ENCODE results near the gene OSMR. TPM values are rescaled to one million over a fixed set of nuclear protein-coding genes. Genes with fewer than 3 reads are reported as not detected.

Gene OSMR
- total RNA-seq, 3 donors from 2014 or later (not counting 1 experiment from before 2014, with no cell fraction given) = not detected

GRCh38 chr5:38832810-38833209, 13.0 kb upstream of the OSMR start:
- H3K27me3 Mint-ChIP-seq (ENCODE audit: low read depth in 2 of 2) = peaks cover 13 to 16% of the 10 kb centered on the region in 2 donors
- no peak overlapping the region for H3K4me3 ChIP-seq (ENCODE audit: low read length)
- H3K27ac ChIP-seq (ENCODE audit: low read length) = no peak overlapping the region
- peaks cover 0 to 3% of the 10 kb centered on the region in 2 donors for H3K9me3 Mint-ChIP-seq
- H3K36me3 ChIP-seq (ENCODE audit: control insufficient read depth, insufficient read depth, low read length) = no peaks in the 10 kb centered on the region
- no peaks in the 10 kb centered on the region for H3K9me3 ChIP-seq (ENCODE audit: control insufficient read depth, insufficient read depth, low read length)
- no peak overlapping the region for H3K4me3 Mint-ChIP-seq
- ATAC-seq (no peak), DNase-seq (no peak)
- intact Hi-C loops (cut with micrococcal nuclease) = no loop called here
- TF ChIP-seq CTCF (IDR thresholded peaks at IDR 0.05) = no peak
- no peaks in the 10 kb centered on the region for H3K4me1 Mint-ChIP-seq
- no peaks in the 10 kb centered on the region for H3K27me3 ChIP-seq (ENCODE audit: control insufficient read depth, insufficient read depth, low read length)
- no peaks in the 10 kb centered on the region for H3K4me1 ChIP-seq (ENCODE audit: control insufficient read depth, insufficient read depth, low read length)
- H3K36me3 Mint-ChIP-seq = no peaks in the 10 kb centered on the region
- 83% methylated on average over 3 of the region's 4 CpGs for WGBS (ENCODE audit: insufficient coverage)
- no peak overlapping the region for H3K27ac Mint-ChIP-seq

- no peak for ATAC-seq
- Mint-ChIP-seq H3K27me3 (ENCODE audit: low read depth in 2 of 2) (peaks cover 20 to 27% of the 10 kb centered on the region in 2 donors), H3K36me3 (no peaks in the 10 kb centered on the region), H3K9me3 (peaks cover 0 to 3% of the 10 kb centered on the region in 2 donors), H3K4me1 (no peaks in the 10 kb centered on the region), H3K4me3 (no peak overlapping the region), H3K27ac (no peak overlapping the region)
- H3K27ac ChIP-seq (ENCODE audit: low read length) = no peak overlapping the region
- no peaks in the 10 kb centered on the region for H3K4me1 ChIP-seq (ENCODE audit: control insufficient read depth, insufficient read depth, low read length)
- intact Hi-C loops (cut with micrococcal nuclease) = no loop called here
- no peak for TF ChIP-seq CTCF (IDR thresholded peaks at IDR 0.05)
- H3K4me3 ChIP-seq (ENCODE audit: low read length) = no peak overlapping the region
- H3K27me3 ChIP-seq (ENCODE audit: control insufficient read depth, insufficient read depth, low read length) = no peaks in the 10 kb centered on the region
- no peaks in the 10 kb centered on the region for H3K36me3 ChIP-seq (ENCODE audit: control insufficient read depth, insufficient read depth, low read length)
- no peak for DNase-seq
- 28% methylated on average over 2 of the region's 2 CpGs for WGBS (ENCODE audit: insufficient coverage)
- no peaks in the 10 kb centered on the region for H3K9me3 ChIP-seq (ENCODE audit: control insufficient read depth, insufficient read depth, low read length)
These were observed 9.9 kb upstream of the OSMR start for GRCh38 chr5:38835887-38836286.

- Mint-ChIP-seq H3K4me1 (no peaks in the 10 kb centered on the region), H3K27ac (no peak overlapping the region), H3K36me3 (no peaks in the 10 kb centered on the region), H3K4me3 (no peak overlapping the region), H3K27me3 (ENCODE audit: low read depth in 2 of 2) (peaks cover 24 to 33% of the 10 kb centered on the region in 2 donors), H3K9me3 (no peaks in the 10 kb centered on the region)
- Histone ChIP-seq H3K9me3 (ENCODE audit: control insufficient read depth, insufficient read depth, low read length) (no peaks in the 10 kb centered on the region), H3K4me1 (ENCODE audit: control insufficient read depth, insufficient read depth, low read length) (no peaks in the 10 kb centered on the region), H3K36me3 (ENCODE audit: control insufficient read depth, insufficient read depth, low read length) (no peaks in the 10 kb centered on the region), H3K27ac (ENCODE audit: low read length) (no peak overlapping the region), H3K4me3 (ENCODE audit: low read length) (no peak overlapping the region), H3K27me3 (ENCODE audit: control insufficient read depth, insufficient read depth, low read length) (no peaks in the 10 kb centered on the region)
- DNase-seq (no peak), ATAC-seq (no peak)
- intact Hi-C loops (cut with micrococcal nuclease) = no loop called here
- 83% methylated on average over 1 of the region's 2 CpGs for WGBS (ENCODE audit: insufficient coverage)
- TF ChIP-seq CTCF (IDR thresholded peaks at IDR 0.05) = no peak
These were observed 8.4 kb upstream of the OSMR start for GRCh38 chr5:38837416-38837815.

- no peak for ATAC-seq
- H3K27me3 Mint-ChIP-seq (ENCODE audit: low read depth in 2 of 2) = peaks cover 29 to 38% of the 10 kb centered on the region in 2 donors
These were observed 7.9 kb upstream of the OSMR start for GRCh38 chr5:38837932-38838331.

More at GRCh38 chr5:38837932-38838331, 7.9 kb upstream of the OSMR start:
- DNase-seq = no peak
- no peak for TF ChIP-seq CTCF (IDR thresholded peaks at IDR 0.05)
- WGBS (ENCODE audit: insufficient coverage) = 100% methylated on average over 2 of the region's 2 CpGs
- H3K27ac ChIP-seq (ENCODE audit: low read length) = no peak overlapping the region
- no peaks in the 10 kb centered on the region for H3K4me1 ChIP-seq (ENCODE audit: control insufficient read depth, insufficient read depth, low read length)
- no peaks in the 10 kb centered on the region for H3K9me3 Mint-ChIP-seq
- H3K36me3 ChIP-seq (ENCODE audit: control insufficient read depth, insufficient read depth, low read length) = no peaks in the 10 kb centered on the region
- H3K4me1 Mint-ChIP-seq = no peaks in the 10 kb centered on the region
- no peaks in the 10 kb centered on the region for H3K27me3 ChIP-seq (ENCODE audit: control insufficient read depth, insufficient read depth, low read length)
- no peak overlapping the region for H3K4me3 Mint-ChIP-seq
- no peaks in the 10 kb centered on the region for H3K9me3 ChIP-seq (ENCODE audit: control insufficient read depth, insufficient read depth, low read length)
- no peak overlapping the region for H3K4me3 ChIP-seq (ENCODE audit: low read length)
- H3K27ac Mint-ChIP-seq = no peak overlapping the region
- H3K36me3 Mint-ChIP-seq = no peaks in the 10 kb centered on the region
- intact Hi-C loops (cut with micrococcal nuclease) = no loop called here

All from natural killer cell (primary cell).